AG04449 (cell line): ENCODE results near the gene FOXD2.

Experiments
- CTCF ChIA-PET: fragments of 350-600 bp; formaldehyde crosslinking; extraction: SDS; loops from one replicate; lab custom pipeline; 2021; ENCODE audit warnings: antibody characterized with exemption; lab: Yijun Ruan, JAX
- POLR2A ChIA-PET: fragments of 400-600, 350-600 bp; formaldehyde crosslinking; extraction: SDS; loops from one replicate; lab custom pipeline; 2020; ENCODE audit warnings: antibody characterized with exemption, inconsistent platforms; lab: Yijun Ruan, JAX
- DNase-seq: peaks from one replicate; pipeline ENCODE4 v3.0.0-alpha.2; 2010; ENCODE audit warnings: low read depth, low spot score
- H3K4me3 ChIP-seq: 2 replicates; pipeline ENCODE4 v1.5.1; 2011; ENCODE audit warnings: low read depth, mild to moderate bottlenecking, control low read depth, low read length
- TF ChIP-seq, protein P1 (sequence below): IDR thresholded peaks from one replicate; pipeline ENCODE4 v1.5.1; 2011; ENCODE audit warnings: mild to moderate bottlenecking, moderate library complexity, low read length, control low read depth, inconsistent platforms; ENCODE audit not compliant: insufficient read depth; ENCODE audit errors: missing control alignments

Gene FOXD2

DNA sequence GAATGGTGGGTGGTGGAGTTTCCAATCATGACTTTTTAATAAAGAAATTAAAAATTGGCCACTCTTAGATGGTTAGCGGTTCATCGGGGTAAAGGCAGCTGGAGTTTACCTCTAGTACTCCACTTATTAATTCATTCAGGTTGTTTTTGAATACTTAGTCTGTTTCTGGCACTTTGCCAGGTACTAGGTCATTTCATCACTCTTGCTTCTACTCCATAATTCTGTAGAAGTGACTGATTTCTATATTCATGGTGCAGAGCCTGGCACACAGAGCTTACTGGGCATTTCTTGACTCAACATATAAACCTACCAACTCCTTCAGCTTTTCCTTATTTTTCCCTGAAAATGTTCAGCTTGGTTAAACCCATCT is 31.5 kb downstream of the FOXD2 start:
- ChIA-PET CTCF (no interaction called here), POLR2A (no interaction called here)
- no peak overlapping the region for H3K4me3 ChIP-seq
- no peak for DNase-seq
- TF ChIP-seq, protein P1, sequence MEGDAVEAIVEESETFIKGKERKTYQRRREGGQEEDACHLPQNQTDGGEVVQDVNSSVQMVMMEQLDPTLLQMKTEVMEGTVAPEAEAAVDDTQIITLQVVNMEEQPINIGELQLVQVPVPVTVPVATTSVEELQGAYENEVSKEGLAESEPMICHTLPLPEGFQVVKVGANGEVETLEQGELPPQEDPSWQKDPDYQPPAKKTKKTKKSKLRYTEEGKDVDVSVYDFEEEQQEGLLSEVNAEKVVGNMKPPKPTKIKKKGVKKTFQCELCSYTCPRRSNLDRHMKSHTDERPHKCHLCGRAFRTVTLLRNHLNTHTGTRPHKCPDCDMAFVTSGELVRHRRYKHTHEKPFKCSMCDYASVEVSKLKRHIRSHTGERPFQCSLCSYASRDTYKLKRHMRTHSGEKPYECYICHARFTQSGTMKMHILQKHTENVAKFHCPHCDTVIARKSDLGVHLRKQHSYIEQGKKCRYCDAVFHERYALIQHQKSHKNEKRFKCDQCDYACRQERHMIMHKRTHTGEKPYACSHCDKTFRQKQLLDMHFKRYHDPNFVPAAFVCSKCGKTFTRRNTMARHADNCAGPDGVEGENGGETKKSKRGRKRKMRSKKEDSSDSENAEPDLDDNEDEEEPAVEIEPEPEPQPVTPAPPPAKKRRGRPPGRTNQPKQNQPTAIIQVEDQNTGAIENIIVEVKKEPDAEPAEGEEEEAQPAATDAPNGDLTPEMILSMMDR: no peak

DNA sequence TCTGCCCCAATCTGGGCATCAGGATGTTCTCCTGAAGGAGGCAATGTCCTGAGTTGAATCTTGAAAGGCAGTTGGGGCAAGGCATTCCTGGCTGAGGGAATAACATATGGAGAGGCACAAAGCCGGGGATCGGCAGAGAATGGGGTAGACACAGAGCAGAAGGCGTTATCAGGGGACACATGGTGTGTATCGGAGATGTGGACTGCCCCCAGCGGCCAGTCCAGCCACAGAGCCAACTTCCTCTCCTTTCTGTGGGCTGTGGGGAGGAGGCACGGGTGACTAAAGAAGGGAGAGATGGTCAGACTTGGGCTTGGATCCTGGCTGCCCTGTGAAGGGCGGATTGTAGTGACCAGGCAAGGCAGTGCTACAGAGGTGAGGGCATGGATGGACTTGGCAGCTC is 32.1 kb downstream of the FOXD2 start:
- H3K4me3 ChIP-seq: no peak overlapping the region
- ChIA-PET POLR2A (no interaction called here), CTCF (no interaction called here)
- no peak for DNase-seq
- TF ChIP-seq, protein P1: no peak

DNA sequence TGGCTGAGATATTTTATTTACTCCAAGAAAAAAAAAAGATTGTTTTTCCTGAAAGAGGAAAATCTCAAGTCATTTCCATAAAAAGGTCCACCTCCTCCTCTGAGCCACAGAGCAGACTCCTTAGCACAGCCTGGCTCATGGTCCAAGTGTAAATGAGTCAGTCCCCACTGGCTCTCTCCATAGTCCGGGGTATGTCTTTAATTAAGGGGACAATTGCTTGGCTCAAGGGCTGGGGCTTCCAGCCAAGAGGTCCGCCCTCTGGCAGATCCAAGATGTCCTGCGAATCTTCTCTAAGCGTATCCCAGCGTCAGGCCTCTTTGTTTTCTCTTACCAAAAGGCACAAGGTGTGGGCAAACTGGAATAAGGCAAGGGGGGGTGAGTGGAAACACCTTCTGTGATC is 33.3 kb downstream of the FOXD2 start:
- H3K4me3 ChIP-seq: no peak overlapping the region
- CTCF ChIA-PET: no interaction called here
- TF ChIP-seq, protein P1: no peak
- POLR2A ChIA-PET: no interaction called here
- no peak for DNase-seq

DNA sequence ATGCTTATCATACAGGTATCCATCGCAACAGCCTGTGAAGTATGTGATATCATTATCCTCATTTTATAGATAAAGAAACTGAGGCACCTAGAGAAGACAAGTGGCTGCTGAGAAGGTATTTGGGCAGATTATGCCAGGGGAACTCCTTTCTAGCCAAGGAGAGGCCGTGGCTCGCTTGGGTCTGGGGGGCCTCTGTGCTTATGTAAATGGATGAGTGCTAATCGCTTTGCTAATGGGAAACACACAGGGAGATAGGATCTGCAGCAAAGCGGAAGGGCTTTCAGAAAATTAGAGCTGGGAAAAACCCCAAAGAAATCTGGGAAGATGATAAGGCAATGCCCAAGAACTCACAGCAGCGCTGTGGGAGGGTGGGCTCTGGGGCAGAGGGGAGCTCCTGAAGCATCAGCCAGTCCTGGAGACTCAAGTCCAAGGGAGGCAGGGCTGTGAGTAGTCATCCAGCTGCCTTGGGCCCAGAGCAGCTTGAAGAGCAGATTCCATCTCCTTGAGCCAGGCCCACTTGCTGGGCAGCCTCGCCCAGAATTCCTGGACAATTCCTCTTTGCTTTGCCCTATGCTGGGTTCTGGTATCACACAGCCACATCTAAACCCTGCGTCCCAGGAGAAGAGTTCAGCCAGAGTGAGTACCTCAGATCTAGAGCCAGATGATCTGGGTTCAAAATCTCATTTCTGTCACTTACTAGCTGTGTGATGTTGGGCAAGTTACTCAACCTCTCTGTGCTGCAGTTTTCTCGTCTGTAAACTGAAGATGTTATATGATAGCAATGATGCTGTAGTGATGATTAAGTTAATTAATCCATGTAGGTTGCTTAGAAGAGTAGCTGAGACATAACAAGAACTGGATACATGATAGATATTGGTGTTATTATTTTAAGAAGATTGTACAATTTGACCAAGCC is 36.7 kb downstream of the FOXD2 start:
- no peak overlapping the region for H3K4me3 ChIP-seq
- DNase-seq: no peak
- TF ChIP-seq, protein P1: no peak
- CTCF ChIA-PET: no interaction called here
- POLR2A ChIA-PET: no interaction called here

DNA sequence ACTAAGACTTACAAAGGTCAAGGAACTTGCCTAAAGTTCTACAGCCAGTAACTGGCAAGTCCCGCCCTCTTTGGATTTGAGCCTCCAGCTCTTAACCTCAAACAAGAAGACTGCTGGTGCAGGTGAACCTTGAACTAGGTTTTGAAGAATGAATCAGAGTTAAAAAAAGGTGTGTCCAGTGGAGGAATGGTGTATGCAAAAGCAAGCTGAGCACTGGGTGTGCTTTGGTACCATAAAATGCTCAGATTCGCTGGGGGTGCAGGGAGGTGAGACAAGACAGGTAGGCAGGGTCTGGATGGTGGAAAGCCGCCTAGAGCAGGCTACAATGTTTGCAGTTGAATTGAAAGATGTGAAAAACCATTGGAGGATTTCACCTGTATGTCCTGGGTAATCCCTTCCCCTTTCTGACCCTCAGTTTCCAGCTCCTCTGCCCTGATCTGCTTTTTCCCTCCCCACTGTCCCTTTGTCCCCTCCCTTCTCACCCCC is 39.8 kb downstream of the FOXD2 start:
- ChIA-PET CTCF (no interaction called here), POLR2A (no interaction called here)
- DNase-seq: no peak
- no peak overlapping the region for H3K4me3 ChIP-seq
- TF ChIP-seq, protein P1: no peak

DNA sequence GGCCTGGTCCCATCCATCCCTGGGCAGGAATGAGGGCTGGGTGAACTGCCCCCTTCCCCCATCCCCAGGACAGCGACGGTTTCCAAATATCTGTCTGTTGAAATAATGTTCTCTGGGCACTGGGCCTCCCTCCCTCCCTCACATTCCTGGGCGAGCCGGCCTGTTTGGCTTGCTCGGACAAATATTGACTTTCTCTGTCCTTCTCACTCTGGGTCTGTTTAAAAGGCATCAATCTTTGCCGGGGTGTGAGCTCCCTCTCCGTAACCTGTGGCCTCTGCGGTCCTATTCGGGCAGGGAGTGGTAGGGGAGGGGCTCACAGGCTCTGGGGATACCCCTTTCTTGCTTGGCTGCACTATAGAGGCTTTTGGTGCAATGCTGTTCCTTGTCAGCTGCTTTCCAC is 40.2 kb downstream of the FOXD2 start:
- CTCF ChIA-PET: no interaction called here
- TF ChIP-seq, protein P1: no peak
- DNase-seq: no peak
- POLR2A ChIA-PET: no interaction called here
- no peak overlapping the region for H3K4me3 ChIP-seq
